ENCODE results near the gene SLC41A3.
"Not testable (repeated sequence)": the region's sequence is repeated elsewhere in the genome, so short reads cannot be mapped to it uniquely, and the experiment has no call there.

The SLC41A3 gene

GRCh38 chr3:126105691-126106187 lies 21.8 kb upstream of the SLC41A3 start:
- DNase-seq, result no peak

- DNase-seq, result no peak
Observed at GRCh38 chr3:126104742-126105605, 21.1 kb upstream of the SLC41A3 start.

- no peak for DNase-seq
Observed at GRCh38 chr3:126104028-126104635, 20.2 kb upstream of the SLC41A3 start.

GRCh38 chr3:126103121-126104027 lies 19.4 kb upstream of the SLC41A3 start:
- no peak for DNase-seq

- DNase-seq, result no peak
Observed at GRCh38 chr3:126102530-126102951, 18.6 kb upstream of the SLC41A3 start.

- DNase-seq, result no peak
Observed at GRCh38 chr3:126102011-126102410, 18.1 kb upstream of the SLC41A3 start.

- no peak for DNase-seq
Observed at GRCh38 chr3:126101521-126101982, 17.6 kb upstream of the SLC41A3 start.

- no peak for DNase-seq
Observed at GRCh38 chr3:126100634-126101301, 16.8 kb upstream of the SLC41A3 start.

- DNase-seq, result no peak
Observed at GRCh38 chr3:126100269-126100633, 16.3 kb upstream of the SLC41A3 start.

GRCh38 chr3:126098391-126098858 lies 14.5 kb upstream of the SLC41A3 start:
- no peak for DNase-seq

- no peak for DNase-seq
Observed at GRCh38 chr3:126097801-126098200, 13.9 kb upstream of the SLC41A3 start.

- not testable (repeated sequence) for DNase-seq
Observed at GRCh38 chr3:126096274-126096673, 12.3 kb upstream of the SLC41A3 start.

- DNase-seq, result not testable (repeated sequence)
Observed at GRCh38 chr3:126092128-126092527, 8.2 kb upstream of the SLC41A3 start.

GRCh38 chr3:126087552-126088175 lies 3.7 kb upstream of the SLC41A3 start:
- no peak for DNase-seq

- DNase-seq, result no peak
Observed at GRCh38 chr3:126085841-126086240, 1.9 kb upstream of the SLC41A3 start.

GRCh38 chr3:126085276-126085675 lies 1.4 kb upstream of the SLC41A3 start:
- DNase-seq, result no peak

- no peak for DNase-seq
Observed at GRCh38 chr3:126084768-126085180, 850 bp upstream of the SLC41A3 start.

GRCh38 chr3:126083511-126083912 lies 412 bp downstream of the SLC41A3 start:
- peak; percentile 44 for DNase-seq

- no peak for DNase-seq
Observed at GRCh38 chr3:126083138-126083445, 832 bp downstream of the SLC41A3 start.

GRCh38 chr3:126082362-126083137 lies 1.4 kb downstream of the SLC41A3 start:
- DNase-seq, result no peak

Measured in DMS79 treated with DMSO at 0.1 percent for 48 hours (cell line).